ENCODE results near the gene MYO18A. TPM values are rescaled to one million over a fixed set of nuclear protein-coding genes. Genes with fewer than 3 reads are reported as not detected.
A peak's percentile ranks its signal among the peaks of the same experiment; 100 is the strongest.

The MYO18A gene
- total RNA-seq, 1 donor from 2014 or later, result 53.9 TPM

DNA sequence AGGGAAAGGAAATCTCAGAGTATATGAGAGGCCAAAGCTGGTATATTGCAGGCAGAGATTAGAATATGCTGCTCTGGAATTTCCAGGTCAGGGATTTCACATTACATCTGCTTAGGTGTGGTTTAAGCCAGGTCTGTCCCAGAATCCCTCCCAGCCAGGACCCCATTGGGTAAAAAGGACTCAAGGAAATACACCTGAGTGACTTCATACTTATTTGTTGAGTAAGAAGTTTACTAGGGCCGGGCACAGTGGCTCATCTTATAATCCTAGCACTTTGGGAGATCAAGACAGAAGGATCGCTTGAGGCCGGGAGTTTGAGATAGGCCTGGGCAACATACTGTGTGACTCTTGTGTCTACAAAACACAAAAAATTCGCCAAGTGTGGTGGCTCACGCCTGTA, 130.0 kb downstream of the MYO18A start:
- no peak for DNase-seq

DNA sequence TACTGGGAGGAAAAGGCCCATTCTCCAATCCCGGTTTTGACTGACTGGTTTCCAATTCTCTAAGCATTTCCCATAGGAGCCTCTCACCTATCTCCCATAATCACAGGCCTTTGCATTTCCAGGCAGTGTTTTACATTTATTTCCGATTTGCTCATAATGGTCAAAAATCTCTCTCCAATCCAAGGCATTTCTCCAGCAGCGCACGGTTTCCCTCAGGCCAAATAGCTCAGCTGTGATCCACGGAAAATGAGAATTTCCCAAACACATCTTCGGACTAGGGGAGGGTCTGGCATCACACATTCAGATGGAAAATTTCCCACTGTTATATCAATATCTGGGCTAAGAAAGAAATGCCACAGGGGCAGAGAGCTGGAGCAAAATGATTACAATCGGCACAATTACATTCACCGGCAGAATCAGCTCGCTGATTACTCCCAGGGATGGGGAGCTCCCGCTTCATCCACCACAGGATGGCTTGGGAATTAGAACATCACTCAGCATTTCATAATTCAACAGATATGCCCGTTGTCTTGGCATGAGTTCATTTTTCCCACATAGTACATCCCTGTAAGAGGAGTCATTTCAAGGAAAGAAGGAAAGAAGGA, 130.6 kb downstream of the MYO18A start:
- no peak for DNase-seq

- DNase-seq, result no peak
Observed at GRCh38 chr17:29048440-29049368, 131.5 kb downstream of the MYO18A start.

GRCh38 chr17:29046473-29046839, 133.7 kb downstream of the MYO18A start:
- no peak for DNase-seq

DNA sequence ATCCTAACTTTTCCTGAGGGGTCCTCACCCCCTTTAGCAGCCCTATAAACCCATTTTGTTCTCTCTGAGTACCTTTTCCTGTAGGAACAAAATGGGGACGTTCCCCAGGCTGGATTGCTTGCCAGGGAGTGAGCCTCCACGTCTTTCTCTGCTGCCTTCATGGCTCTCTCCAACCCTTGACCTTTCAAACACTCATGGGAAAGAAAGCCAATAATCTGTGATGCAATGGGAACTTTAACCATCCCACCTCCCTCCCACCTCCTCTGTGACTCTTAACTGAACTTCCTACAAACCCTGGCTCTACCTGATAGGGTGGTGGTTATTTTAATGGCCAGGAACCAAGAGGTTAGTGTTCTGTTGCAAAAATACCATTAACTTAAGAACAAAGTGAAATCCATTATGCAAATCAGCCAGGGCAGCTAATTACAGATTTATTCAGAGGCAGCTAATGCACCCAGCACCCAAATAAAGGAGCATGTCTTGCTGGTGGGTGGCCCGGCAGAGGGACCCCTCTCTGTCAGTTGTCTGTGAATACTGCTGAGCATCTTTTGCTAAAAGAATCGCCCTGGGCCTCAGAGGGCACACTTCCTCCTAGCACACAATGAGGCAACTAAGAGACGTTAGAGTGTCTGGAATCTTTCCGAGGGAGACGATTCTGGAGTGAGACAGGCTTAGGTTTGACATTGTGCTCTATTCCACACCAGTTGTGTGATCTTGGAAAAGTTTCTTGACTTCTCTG, 134.3 kb downstream of the MYO18A start:
- DNase-seq, result no peak

DNA sequence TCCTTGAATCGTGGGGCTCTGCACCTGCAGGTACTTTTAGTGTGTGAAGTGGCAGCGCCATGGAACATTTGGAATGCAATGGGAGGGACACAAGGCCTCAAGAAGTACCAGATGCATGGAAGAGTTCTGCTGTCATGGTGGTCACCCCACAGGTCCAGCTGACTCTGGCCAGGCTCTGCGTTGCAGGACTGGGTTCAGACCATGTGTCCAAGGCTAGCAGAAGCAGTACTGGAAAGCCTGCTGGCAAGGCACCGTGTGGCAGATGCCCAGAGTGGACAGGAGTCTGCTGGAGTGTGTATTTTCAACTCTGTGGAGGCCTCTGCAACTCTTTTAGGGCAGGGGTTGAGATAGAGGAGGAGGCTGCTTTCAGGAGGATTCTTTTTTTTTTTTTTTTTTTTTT, 135.2 kb downstream of the MYO18A start:
- no peak for DNase-seq

DNA sequence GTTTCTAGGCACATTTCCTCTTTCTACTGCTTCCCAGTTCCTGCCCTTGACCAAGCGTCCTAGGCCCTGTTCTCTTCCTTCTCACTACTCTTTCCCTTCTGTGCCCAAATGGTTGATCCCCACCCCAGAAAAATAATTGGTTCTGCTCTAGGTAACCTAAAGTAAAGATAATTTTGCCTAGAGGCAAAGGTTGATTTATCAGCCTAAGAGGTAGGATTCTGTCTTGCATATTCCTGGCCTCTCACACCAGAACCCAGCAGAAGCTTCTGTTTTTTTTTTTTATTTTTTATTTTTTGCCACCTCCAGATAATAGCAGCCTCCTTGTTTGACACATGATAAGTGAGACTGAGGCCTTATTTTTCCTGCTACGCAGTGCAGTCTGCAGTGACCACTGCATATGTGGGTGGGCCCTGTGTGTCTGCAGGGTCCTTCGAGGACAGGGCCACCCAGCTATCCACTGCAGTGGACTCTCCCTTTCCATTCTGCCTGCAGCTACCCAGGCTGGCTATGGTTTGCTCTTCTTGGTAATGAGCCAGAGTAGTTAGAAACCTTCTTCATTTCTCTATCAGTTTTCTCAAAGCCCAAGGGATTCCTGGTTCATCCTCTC, 136.6 kb downstream of the MYO18A start:
- DNase-seq, result no peak

GRCh38 chr17:29042679-29043538, 137.3 kb downstream of the MYO18A start, which contains the start of gene PIPOX:
Gene PIPOX, plus strand, starts transcription at chr17:29043141. Its CDS starts 85 bp downstream, at chr17:29043226.
- peak; percentile 15 for DNase-seq

DNA sequence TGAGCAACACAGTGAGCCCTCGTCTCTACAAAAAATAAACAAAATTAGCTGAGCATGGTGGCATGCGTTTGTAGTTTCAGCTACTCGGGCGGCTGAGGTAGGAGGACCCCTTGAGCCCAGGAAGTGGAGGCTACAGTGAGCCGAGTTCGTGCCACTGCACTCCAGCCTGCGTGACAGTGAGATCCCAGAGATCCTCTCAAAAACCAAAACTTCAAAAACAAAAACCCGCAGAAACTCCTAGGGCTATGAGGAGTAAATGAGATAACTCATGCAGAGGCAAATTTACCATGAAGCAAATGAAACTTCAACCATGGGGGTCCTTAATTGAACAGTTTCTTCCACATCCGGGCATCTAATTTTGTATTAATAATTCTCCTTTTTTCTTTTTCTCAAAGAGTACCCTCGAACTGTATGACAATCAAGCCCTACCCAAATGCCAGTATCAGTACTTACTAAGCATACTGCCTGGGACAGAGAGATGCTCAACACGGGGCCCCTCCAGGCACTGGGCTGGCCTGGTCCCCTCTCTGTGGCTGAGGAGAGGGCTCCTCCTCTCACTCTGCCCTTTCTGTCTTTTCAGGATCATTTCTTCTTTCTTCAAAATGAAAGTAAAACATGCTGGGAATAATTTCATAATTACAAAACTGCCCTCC, 138.0 kb downstream of the MYO18A start:
- DNase-seq, result no peak

GRCh38 chr17:29041571-29041970, 138.6 kb downstream of the MYO18A start:
- DNase-seq, result no peak

- no peak for DNase-seq
Observed at GRCh38 chr17:29041091-29041490, 139.1 kb downstream of the MYO18A start.

GRCh38 chr17:29039764-29040598, 140.2 kb downstream of the MYO18A start:
- DNase-seq, result no peak

- DNase-seq, result no peak
Observed at GRCh38 chr17:29038085-29038795, 142.0 kb downstream of the MYO18A start.

DNA sequence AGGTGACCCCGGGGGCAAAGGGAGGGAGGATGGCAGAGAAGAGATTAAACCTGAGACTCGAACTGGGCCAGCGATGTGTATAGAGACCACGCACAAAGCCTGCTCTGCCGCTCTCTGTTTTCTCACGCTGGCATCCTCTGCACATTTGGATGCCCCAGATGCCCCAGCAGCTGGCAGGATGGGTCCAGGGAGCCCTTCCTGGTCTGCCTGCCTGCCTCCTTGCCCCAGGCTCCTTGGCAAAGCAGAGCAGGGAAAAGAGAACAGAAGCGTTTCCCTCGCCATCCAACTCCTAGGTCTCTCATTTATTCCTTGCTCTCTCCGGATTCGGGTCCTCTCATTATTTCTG, 142.5 kb downstream of the MYO18A start:
- DNase-seq, result no peak

DNA sequence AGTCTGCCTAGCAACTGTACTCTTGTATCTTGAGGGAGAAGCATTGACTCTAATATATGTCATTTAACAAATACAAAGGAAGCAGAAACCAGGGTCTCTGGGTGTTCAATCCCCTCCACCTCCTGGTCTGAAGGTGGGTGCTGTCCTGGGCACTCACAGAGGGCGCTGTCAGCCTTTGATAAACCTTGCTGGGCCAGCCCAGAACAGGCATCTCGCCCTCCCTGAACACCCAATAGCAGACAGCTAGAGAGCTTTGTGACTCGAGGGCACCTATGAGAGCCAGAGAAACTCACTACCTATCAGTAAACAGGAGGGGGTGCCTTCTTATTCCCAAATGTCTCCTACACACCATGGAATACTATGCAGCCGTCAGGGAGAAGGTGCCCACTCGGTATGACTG, 143.6 kb downstream of the MYO18A start:
- DNase-seq, result no peak

DNA sequence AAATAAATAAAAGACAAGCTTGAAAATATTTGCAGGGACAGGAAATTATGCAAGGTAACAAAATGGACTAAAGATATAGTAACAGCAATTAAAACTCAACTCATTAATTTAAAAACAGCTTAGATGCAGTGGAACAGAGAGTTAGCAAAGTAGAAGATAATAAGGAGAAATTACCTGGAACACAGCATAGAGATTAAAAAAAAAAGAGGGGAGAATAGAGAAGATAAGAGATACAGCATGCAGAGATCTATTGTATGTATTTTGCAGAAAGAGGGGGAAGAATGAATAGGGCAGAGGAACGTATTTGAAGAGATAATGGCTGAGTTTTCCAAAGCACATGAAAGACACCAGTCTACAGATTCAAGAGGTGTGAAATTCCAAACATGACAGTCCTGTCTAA, 145.7 kb downstream of the MYO18A start:
- no peak for DNase-seq

DNA sequence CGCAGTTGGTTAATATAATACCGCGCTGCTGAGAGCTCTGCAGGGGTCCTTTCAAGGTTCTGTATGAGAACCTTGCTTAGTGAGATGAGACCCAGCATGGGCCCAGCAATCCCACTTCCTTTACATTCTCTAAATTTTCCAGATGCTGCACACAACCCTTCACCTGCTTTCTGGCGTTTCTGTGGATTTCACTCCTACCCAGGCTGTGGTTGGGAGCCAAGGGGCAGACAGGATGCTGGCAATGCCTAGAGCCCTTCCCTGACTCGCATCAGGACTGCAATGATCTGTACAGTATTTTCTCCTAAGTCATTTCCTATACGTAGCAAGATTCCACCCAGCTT, 147.4 kb downstream of the MYO18A start:
- no peak for DNase-seq

DNA sequence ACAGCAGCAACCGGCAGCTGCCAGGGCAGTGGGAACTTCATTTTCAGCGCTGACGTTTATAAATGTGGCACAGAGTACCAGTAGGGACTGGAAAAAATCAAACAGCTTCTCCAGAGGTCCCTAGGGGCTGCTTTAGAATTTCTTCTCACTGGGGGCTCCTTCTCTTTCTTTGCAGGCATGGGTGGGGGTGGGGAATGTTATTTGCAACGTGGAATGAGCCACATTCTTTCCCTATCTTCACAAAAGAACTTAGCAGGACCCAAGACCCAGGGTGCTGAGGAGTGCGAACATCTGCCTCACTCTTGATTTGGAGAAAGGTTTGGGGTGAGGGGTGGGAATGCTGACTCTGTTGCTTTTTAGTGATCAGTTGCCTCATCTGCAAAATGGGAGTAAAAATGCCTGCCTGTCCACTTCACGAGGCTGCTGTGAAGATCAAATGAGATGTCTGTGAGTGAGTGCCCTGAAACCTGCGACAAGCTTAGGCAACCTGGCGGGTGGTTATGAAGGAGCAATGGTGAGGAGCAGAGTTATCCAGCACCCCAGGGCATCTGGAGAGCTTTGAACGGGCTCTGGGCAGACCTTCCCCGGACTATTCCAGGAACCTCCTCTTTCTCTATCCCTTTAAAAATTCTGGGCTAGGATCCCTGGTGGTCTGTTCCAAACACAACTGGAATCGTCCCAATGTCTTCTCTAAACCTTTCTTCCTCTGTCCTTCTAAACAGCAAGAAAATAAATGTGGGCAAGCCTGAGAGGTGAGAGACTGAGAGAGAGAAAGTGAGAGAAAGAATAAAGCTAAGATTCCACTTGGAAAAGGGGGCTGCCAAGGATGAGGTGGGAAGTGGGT, 148.0 kb downstream of the MYO18A start:
- DNase-seq, result no peak

- no peak for DNase-seq
Observed at GRCh38 chr17:29031488-29031887, 148.7 kb downstream of the MYO18A start.
